HFF-Myc (cell line): ENCODE data around the gene CRY1.
"Not testable (repeated sequence)": the region's sequence is repeated elsewhere in the genome, so short reads cannot be mapped to it uniquely, and the experiment has no call there.

ENCODE experiments used
- DNase-seq: peaks from one replicate; pipeline ENCODE4 v3.0.0-alpha.2; 2011; ENCODE audit warnings: low read depth; ENCODE audit errors: extremely low read depth
- H3K4me3 ChIP-seq: replicated peaks from 2 replicates; pipeline ENCODE4 v1.5.1; 2011; ENCODE audit warnings: low read depth, mild to moderate bottlenecking, control low read depth, low read length
- TF ChIP-seq, protein P1 (sequence below): IDR thresholded peaks from 2 replicates; pipeline ENCODE4 v1.5.1; 2012; ENCODE audit warnings: mild to moderate bottlenecking, low read depth, low read length, control low read depth; ENCODE audit errors: missing control alignments

CRY1 gene

DNA sequence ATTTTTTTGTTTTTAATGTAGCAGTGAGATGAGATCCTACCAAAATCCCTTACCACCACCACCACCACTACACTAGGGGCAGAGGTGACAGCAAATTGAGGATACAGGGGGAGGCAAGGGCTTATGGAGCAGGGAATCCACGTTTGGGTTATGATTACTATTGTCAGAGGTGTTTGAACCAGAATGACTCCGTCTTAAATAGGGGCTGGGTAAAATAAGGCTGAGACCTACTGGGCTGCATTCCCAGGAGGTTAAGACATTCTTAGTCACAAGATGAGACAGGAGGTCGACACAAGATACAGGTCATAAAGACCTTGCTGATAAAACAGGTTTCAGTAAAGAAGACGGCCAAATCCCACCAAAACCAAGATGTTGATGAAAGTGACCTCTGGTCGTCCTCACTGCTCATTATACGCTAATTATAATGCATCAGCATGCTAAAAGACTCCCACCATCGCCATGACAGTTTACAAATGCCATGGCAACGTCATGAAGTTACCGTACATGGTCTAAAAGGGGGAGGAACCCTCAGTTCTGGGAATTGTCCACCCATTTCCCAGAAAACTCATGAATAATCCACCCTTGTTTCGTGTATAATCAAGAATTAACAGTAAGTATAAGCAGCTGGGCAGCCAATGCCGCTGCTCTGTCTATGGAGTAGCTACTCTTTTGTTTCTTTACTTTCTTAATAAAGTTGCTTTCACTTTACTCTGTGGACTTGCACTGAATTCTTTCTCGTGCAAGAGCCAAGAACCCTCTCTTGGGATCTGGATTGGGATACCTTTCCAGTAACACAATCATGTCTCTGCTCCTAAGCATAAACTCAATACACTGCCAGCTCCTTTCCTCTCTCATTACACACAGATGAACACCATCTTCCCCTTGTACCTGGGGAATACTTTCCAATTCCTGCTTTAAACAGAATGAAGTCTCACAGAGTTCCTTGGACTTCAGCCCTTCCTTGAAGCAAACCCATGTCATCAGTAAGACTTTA, 16.7 kb upstream of the CRY1 start:
- TF ChIP-seq, protein P1, sequence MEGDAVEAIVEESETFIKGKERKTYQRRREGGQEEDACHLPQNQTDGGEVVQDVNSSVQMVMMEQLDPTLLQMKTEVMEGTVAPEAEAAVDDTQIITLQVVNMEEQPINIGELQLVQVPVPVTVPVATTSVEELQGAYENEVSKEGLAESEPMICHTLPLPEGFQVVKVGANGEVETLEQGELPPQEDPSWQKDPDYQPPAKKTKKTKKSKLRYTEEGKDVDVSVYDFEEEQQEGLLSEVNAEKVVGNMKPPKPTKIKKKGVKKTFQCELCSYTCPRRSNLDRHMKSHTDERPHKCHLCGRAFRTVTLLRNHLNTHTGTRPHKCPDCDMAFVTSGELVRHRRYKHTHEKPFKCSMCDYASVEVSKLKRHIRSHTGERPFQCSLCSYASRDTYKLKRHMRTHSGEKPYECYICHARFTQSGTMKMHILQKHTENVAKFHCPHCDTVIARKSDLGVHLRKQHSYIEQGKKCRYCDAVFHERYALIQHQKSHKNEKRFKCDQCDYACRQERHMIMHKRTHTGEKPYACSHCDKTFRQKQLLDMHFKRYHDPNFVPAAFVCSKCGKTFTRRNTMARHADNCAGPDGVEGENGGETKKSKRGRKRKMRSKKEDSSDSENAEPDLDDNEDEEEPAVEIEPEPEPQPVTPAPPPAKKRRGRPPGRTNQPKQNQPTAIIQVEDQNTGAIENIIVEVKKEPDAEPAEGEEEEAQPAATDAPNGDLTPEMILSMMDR, result no peak
- H3K4me3 ChIP-seq, result no peak overlapping the region

DNA sequence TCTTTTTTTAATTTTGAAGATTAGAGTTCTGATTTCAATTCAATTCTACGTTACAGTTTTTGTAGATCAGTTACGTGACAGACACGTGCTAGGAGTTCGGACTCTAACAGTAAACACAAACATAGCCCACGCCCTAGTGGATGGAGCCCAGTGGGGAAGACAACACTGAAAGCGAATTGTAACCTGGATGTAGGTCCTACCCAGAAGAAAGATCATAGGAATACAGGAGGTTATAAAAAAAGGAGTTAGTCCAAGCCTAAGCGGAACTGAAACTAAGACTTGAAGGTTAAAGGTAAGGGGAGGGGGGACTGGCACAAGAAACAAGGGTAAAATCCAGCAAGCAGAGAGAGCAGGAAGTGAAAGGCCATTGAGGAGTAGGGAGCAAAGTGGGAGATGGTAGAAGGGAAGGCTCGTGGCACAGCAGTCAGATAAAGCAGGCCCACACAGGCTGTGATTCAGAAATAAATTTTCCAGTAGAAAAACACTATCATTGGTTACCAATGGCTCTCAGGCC, 15.7 kb upstream of the CRY1 start:
- TF ChIP-seq, protein P1, result no peak
- no peak overlapping the region for H3K4me3 ChIP-seq
- DNase-seq, result no peak

More for the DNA sequence above, 16.7 kb upstream of the CRY1 start:
- no peak for DNase-seq

DNA sequence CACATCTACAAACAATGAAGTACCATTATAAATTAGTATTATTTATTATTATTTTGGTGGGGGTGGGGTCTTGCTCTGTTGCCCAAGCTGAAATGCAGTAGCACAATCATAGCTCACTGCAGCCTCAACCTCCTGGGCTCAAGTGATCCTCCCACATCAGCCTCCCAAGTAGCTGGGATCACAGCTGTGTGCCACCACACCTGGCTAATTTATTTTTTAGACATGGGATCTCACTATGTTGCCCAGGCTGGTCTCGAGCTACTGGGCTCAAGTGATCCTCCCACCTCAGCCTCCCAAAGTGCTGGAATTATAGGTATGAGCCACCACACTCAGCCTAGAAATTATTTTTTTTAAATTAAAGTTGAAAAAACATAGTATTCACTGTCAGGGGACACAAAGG, 15.0 kb upstream of the CRY1 start:
- DNase-seq, H3K4me3 ChIP-seq: not testable (repeated sequence)

DNA sequence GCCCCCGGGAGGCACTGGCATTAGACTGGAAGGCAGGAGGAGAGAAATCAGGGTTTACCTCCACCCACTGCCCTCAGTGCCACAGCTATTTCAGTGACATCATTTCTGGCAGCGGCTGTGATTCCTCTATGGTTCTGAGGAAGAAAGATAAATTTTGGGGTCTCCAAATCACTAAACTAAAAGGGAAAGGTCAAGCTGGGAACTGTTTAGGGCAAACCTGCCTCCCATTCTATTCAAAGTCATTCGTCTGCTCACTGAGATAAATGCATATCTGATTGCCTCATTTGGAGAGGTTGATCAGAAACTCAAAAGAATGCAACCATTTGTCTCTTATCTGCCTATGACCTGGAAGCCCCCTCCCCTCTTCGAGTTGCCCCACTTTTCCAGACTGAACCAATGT, 14.0 kb upstream of the CRY1 start:
- no peak overlapping the region for H3K4me3 ChIP-seq
- no peak for DNase-seq
- TF ChIP-seq, protein P1, result no peak

DNA sequence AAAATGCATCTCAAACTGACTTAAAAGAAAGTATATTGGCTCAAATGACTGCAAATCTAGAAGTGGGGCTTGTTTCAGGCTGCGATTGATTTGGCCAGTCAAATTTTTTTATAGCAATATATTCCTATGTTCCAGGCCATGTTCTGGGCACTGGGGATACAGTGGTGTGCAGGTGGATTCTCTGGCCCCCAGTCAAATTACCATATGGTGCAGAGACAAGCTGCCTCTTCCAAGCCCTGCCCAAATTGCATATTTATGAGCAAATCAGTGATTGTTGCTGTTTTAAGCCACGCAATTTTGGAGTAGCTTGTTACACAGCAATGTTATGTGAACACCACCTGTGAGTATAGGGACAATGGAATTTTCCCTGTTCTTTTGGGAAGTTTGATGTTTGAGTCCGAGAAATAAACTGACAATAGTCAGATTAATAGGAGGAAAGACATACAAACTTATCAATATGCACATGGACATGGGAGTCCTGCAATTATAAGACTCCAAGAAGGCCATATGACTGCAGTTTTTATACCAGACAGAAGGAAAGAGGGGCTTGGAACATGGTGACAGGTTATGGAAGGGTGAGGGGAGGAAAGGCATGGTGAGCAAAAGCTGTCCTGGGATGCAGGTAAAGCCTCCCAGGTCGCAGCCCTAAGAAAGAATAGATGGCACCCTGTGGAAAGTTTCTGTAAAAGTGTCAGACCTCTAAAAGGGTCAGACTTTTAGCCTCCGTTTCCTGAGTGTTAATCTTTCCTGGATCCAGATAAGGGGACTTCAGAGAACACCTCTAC, 13.1 kb upstream of the CRY1 start:
- no peak for DNase-seq
- H3K4me3 ChIP-seq, result no peak overlapping the region
- TF ChIP-seq, protein P1, result no peak

DNA sequence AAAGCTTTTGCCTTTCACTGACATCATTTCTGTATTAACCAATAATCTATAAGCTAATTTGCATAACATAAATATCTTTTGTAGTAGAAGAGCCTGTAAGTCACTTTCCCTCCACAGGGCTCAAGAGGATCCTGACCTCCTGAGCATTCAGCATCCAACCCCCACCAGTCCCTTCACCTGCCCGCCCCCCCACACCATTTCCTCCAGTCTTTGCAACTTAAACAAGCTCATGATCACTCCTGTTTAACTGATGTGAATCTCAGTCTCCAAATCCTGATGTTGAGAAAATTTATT, 12.0 kb upstream of the CRY1 start:
- TF ChIP-seq, protein P1, result no peak
- H3K4me3 ChIP-seq, result no peak overlapping the region
- DNase-seq, result no peak

DNA sequence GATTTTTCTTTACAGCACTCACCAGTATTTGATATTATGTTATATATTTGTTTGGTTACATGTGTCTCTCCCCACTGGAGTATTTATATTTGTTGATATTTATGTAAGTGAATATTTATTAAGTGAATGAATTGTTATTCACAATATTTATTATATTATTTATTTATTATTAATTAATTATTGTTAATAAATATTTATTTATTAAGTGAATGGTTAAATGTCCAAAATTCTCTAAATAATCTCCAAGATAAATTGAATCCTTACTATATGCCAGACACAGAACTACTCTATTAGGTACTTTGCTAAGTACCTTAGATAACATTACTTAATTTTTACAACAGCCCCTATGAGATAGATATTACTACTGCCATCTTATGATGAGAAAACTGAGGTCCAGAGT, 10.2 kb upstream of the CRY1 start:
- DNase-seq, result no peak
- H3K4me3 ChIP-seq, result no peak overlapping the region
- TF ChIP-seq, protein P1, result no peak
